Activated CD4-positive, alpha-beta T cell treated with anti-CD3 and anti-CD28 coated beads, Interleukin-2, amount 10 ng/mL, durations not matched to agents 7 days and 5 days (primary cell): Measurements from ENCODE around the gene PDZD2. TPM values are rescaled to one million over a fixed set of nuclear protein-coding genes. Genes with fewer than 3 reads are reported as not detected.
"Not testable (repeated sequence)": the region's sequence is repeated elsewhere in the genome, so short reads cannot be mapped to it uniquely, and the experiment has no call there.

Source experiments
- CTCF ChIA-PET: fragments of 350-600 bp; sonication (Branson Sonifier 250); formaldehyde crosslinking; loops from one replicate; lab custom pipeline; 2021; ENCODE audit warnings: antibody characterized with exemption; lab: Charles Lee
- POLR2A ChIA-PET: fragments of 350-600 bp; sonication (Branson Sonifier 250); formaldehyde crosslinking; loops from one replicate; lab custom pipeline; 2021; ENCODE audit warnings: antibody characterized with exemption; lab: Charles Lee
- DNase-seq: peaks from one replicate; pipeline ENCODE4 v3.0.0-alpha.2; 2020
- H3K27ac Mint-ChIP-seq: one replicate; pipeline ENCODE4 v1.8.0; 2021; ENCODE audit warnings: mild to moderate bottlenecking, moderate library complexity, mixed read lengths
- H3K27me3 Mint-ChIP-seq: one replicate; pipeline ENCODE4 v1.8.0; 2021; ENCODE audit warnings: mixed read lengths
- H3K36me3 Mint-ChIP-seq: one replicate; pipeline ENCODE4 v1.8.0; 2021; ENCODE audit warnings: low read depth, mixed read lengths
- H3K4me1 Mint-ChIP-seq: one replicate; pipeline ENCODE4 v1.8.0; 2021; ENCODE audit warnings: mixed read lengths
- H3K4me3 Mint-ChIP-seq: one replicate; pipeline ENCODE4 v1.8.0; 2021; ENCODE audit warnings: mild to moderate bottlenecking, moderate library complexity, mixed read lengths
- H3K9me3 Mint-ChIP-seq: one replicate; pipeline ENCODE4 v1.8.0; 2021; ENCODE audit warnings: mixed read lengths
- total RNA-seq, 2 experiments: library from RNA; stranded (reverse); gene quantifications; one replicate each; pipeline ENCODE4 v1.2.3, GENCODE V29; 2021

The PDZD2 gene
- total RNA-seq, 2 experiments from 2014 or later, result not detected

- Mint-ChIP-seq H3K9me3 (no peaks in the 10 kb centered on the region), H3K27ac (no peak overlapping the region), H3K27me3 (no peaks in the 10 kb centered on the region), H3K36me3 (no peaks in the 10 kb centered on the region), H3K4me3 (no peak overlapping the region), H3K4me1 (no peaks in the 10 kb centered on the region)
- ChIA-PET POLR2A (no interaction called here), CTCF (no interaction called here)
- DNase-seq, result no peak
Observed at GRCh38 chr5:32061236-32061635, 422.3 kb downstream of the PDZD2 start.

DNA sequence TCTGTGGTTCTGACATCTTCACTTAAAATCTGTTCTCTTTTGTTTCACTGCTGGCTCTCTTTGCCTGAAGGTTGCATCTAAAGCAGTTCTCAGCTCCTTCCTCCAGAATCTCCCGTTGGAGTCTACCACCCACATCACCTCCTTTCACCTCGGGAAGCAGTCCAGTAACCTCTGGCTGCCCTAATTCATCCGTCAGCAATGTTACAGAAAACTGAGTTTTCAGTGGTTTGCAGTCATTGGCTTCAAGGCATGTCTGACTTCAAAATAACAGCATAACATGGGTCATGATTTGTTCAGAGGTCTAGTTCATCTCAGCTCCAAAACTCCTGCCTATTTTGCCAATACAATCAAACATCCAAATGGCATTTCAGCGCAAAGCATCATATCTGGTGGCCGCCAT is 427.5 kb downstream of the PDZD2 start:
- no peak overlapping the region for H3K4me3 Mint-ChIP-seq
- ChIA-PET POLR2A (no interaction called here), CTCF (interaction anchor here (0.6 to 1.4 kb wide), 3 partner anchors 10 to 220 kb away, joined by 3 to 4 read pairs (median 3); no protein-coding TSS in a partner anchor)
- no peaks in the 10 kb centered on the region for H3K27me3 Mint-ChIP-seq
- H3K36me3 Mint-ChIP-seq, result no peaks in the 10 kb centered on the region
- H3K4me1 Mint-ChIP-seq, result no peaks in the 10 kb centered on the region
- H3K27ac Mint-ChIP-seq, result no peak overlapping the region
- no peak for DNase-seq
- H3K9me3 Mint-ChIP-seq, result no peaks in the 10 kb centered on the region

DNA sequence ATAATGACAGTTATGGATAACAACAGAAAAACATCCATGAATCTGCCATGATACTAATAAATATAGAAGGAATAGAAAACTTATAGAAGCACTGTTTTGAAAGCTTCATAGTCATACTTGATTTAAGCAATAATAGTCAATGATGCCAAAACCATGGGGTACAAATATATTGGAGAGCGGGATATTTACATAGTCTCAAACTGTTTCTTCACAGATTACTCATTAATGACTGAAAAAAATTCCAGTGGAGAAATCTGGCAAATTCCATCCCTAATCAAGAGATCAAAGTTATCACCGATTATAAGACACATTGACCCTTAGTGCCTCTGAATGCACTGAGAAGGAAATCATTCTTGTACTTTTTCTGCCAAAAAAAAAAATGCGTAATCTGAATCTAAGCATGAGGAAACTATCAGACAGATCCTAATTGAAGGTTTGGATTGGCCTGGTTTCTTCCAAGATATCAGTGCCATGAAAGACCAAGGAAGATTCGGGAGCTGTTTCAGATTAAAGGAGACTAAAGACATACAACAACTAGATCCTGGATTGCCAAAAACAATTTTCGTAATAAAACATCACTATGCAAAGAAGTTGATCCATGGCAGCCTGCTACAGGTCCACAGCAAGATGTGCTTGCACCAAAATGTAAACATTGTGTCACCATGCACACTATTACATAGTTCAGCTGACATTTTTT is 429.0 kb downstream of the PDZD2 start:
- CTCF ChIA-PET, result no interaction called here
- Mint-ChIP-seq H3K36me3 (no peaks in the 10 kb centered on the region), H3K4me3 (no peak overlapping the region), H3K27me3 (no peaks in the 10 kb centered on the region), H3K4me1 (no peaks in the 10 kb centered on the region), H3K27ac (no peak overlapping the region), H3K9me3 (no peaks in the 10 kb centered on the region)
- POLR2A ChIA-PET, result no interaction called here
- DNase-seq, result no peak

- Mint-ChIP-seq H3K4me3 (no peak overlapping the region), H3K27ac (no peak overlapping the region), H3K9me3 (no peaks in the 10 kb centered on the region), H3K27me3 (no peaks in the 10 kb centered on the region), H3K36me3 (no peaks in the 10 kb centered on the region), H3K4me1 (no peaks in the 10 kb centered on the region)
- no peak for DNase-seq
- ChIA-PET POLR2A (no interaction called here), CTCF (no interaction called here)
Observed at GRCh38 chr5:32068561-32068960, 429.6 kb downstream of the PDZD2 start.

DNA sequence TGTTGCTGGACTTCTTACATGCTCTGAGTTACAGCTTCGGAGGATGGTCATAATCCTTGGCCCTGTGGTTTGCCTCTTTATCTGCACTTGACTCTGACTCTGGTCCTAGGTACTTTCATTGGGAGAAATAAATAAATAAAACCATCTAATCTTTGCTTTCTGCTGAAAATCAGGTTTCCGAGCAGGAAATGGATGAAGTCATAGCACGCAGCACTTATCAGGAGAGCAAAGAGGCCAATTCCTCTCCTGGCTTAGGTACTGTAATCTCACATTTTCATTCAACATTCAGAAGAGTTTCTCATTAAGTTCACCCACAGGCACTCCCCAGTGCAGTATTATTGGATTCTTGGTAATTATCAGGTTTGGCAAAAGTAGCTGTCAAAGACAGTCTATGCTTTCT is 430.5 kb downstream of the PDZD2 start:
- no peak for DNase-seq
- Mint-ChIP-seq H3K27ac (no peak overlapping the region), H3K4me1 (no peaks in the 10 kb centered on the region), H3K36me3 (no peaks in the 10 kb centered on the region), H3K4me3 (no peak overlapping the region), H3K9me3 (no peaks in the 10 kb centered on the region), H3K27me3 (no peaks in the 10 kb centered on the region)
- ChIA-PET POLR2A (no interaction called here), CTCF (no interaction called here)

- ChIA-PET CTCF (interaction anchor here (0.5 to 0.7 kb wide), 2 partner anchors 21 to 616 kb away, joined by 3 read pairs; no protein-coding TSS in a partner anchor), POLR2A (no interaction called here)
- Mint-ChIP-seq H3K4me1 (no peaks in the 10 kb centered on the region), H3K27me3 (no peaks in the 10 kb centered on the region), H3K27ac (no peak overlapping the region), H3K9me3 (no peaks in the 10 kb centered on the region), H3K4me3 (no peak overlapping the region), H3K36me3 (no peaks in the 10 kb centered on the region)
- no peak for DNase-seq
Observed at GRCh38 chr5:32071351-32071944, 432.5 kb downstream of the PDZD2 start.

DNA sequence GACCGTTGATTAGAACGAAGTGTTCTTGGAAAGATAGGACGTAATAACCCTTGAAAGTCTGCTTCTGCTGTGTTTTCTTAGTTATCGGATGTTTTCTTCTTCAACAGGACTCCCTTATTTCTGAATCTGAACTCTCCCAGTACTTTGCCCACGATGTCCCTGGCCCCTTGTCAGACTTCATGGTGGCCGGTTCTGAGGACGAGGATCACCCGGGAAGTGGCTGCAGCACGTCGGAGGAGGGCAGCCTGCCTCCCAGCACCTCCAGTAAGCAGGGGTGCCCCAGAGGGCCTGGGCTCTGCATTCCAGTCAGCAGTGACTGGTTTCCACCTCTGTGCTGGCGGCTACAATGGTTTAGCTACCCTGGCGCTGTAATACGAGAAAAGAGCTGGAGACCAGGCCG is 433.1 kb downstream of the PDZD2 start:
- CTCF ChIA-PET, result interaction anchor here (0.5 to 0.7 kb wide), 2 partner anchors 249 to 616 kb away, joined by 3 read pairs; no protein-coding TSS in a partner anchor
- DNase-seq, result no peak
- no peaks in the 10 kb centered on the region for H3K9me3 Mint-ChIP-seq
- H3K4me3 Mint-ChIP-seq, result no peak overlapping the region
- POLR2A ChIA-PET, result no interaction called here
- no peaks in the 10 kb centered on the region for H3K4me1 Mint-ChIP-seq
- H3K27me3 Mint-ChIP-seq, result no peaks in the 10 kb centered on the region
- no peaks in the 10 kb centered on the region for H3K36me3 Mint-ChIP-seq
- H3K27ac Mint-ChIP-seq, result no peak overlapping the region

- DNase-seq, result no peak
- Mint-ChIP-seq H3K27me3 (no peaks in the 10 kb centered on the region), H3K4me3 (no peak overlapping the region), H3K9me3 (no peaks in the 10 kb centered on the region), H3K36me3 (no peaks in the 10 kb centered on the region), H3K4me1 (no peaks in the 10 kb centered on the region), H3K27ac (no peak overlapping the region)
- CTCF ChIA-PET, result no interaction called here
- POLR2A ChIA-PET, result no interaction called here
Observed at GRCh38 chr5:32074401-32074800, 435.5 kb downstream of the PDZD2 start.

GRCh38 chr5:32076699-32077695 is 438.1 kb downstream of the PDZD2 start:
- DNase-seq, result peak; percentile 64
- no peak overlapping the region for H3K4me3 Mint-ChIP-seq
- no peaks in the 10 kb centered on the region for H3K27me3 Mint-ChIP-seq
- H3K9me3 Mint-ChIP-seq, result no peaks in the 10 kb centered on the region
- CTCF ChIA-PET, result interaction anchor here (0.8 to 1.1 kb wide), 3 partner anchors 30 to 438 kb away, joined by 3 read pairs; partner anchors contain the start of gene PDZD2
- POLR2A ChIA-PET, result no interaction called here
- no peak overlapping the region for H3K27ac Mint-ChIP-seq
- no peaks in the 10 kb centered on the region for H3K4me1 Mint-ChIP-seq
- no peaks in the 10 kb centered on the region for H3K36me3 Mint-ChIP-seq

DNA sequence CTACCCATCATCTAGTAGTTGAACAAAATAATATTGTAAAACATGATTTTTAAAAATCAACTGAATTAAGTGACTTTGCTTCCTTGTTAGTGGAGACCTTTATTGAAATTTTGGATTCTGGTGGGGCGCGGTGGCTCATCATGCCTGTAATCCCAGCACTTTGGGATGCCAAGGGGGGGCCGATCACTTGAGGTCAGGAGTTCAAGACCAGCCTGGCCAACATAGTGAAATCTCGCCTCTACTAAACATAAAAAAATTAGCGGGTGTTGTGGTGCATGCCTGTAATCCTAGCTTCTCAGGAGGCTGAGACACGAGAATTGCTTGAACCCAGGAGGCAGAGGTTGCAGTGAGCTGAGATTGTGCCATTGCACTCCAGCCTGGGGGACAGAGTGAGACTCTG is 439.9 kb downstream of the PDZD2 start:
- H3K36me3 Mint-ChIP-seq, POLR2A ChIA-PET: not testable (repeated sequence)
- CTCF ChIA-PET, result interaction anchor here (0.6 to 0.8 kb wide), 2 partner anchors 14 to 1051 kb away, joined by 3 read pairs; no protein-coding TSS in a partner anchor

GRCh38 chr5:32080565-32080964 is 441.6 kb downstream of the PDZD2 start:
- H3K27me3 Mint-ChIP-seq, H3K36me3 Mint-ChIP-seq, CTCF ChIA-PET, H3K4me3 Mint-ChIP-seq, H3K9me3 Mint-ChIP-seq, H3K4me1 Mint-ChIP-seq, DNase-seq, H3K27ac Mint-ChIP-seq, POLR2A ChIA-PET: not testable (repeated sequence)

More for the DNA sequence above, 439.9 kb downstream of the PDZD2 start:
- not testable (repeated sequence) for H3K9me3 Mint-ChIP-seq, H3K4me3 Mint-ChIP-seq, H3K4me1 Mint-ChIP-seq, DNase-seq, H3K27me3 Mint-ChIP-seq, H3K27ac Mint-ChIP-seq

GRCh38 chr5:32082701-32083100 is 443.8 kb downstream of the PDZD2 start:
- Mint-ChIP-seq H3K27ac (no peak overlapping the region), H3K27me3 (no peaks in the 10 kb centered on the region), H3K9me3 (no peaks in the 10 kb centered on the region), H3K4me3 (no peak overlapping the region), H3K4me1 (no peaks in the 10 kb centered on the region), H3K36me3 (no peaks in the 10 kb centered on the region)
- ChIA-PET POLR2A (no interaction called here), CTCF (interaction anchor here (0.6 kb wide), 1 partner anchor 540 kb away, joined by 6 read pairs; no protein-coding TSS in a partner anchor)
- DNase-seq, result no peak
